Esophagus squamous epithelium (tissue), 5 donors: ENCODE results near the gene PPARA. TPM values are rescaled to one million over a fixed set of nuclear protein-coding genes. Genes with fewer than 3 reads are reported as not detected.

Experiments used
- DNase-seq: peaks from one replicate; lab custom pipeline; 2025; lab: John Stamatoyannopoulos, UW
- H3K27ac ChIP-seq, 4 donors: fragments of 200-600 bp; sonication (generic); one replicate each; pipeline ENCODE4 v1.5.1; 2016 to 2019; ENCODE audit warnings: mild to moderate bottlenecking in 1 of 4
- H3K27me3 ChIP-seq, 4 donors: fragments of 200-600 bp; sonication (generic); 1 replicate in 3 of 4; 2 replicates in 1 of 4; pipeline versions ENCODE4 v1.5.1 to v1.6.0; 2017 to 2021; ENCODE audit warnings: antibody characterized with exemption in 1 of 4
- H3K36me3 ChIP-seq, 3 donors: fragments of 200-600 bp; sonication (generic); one replicate each; pipeline ENCODE4 v1.5.1; 2016 to 2019
- H3K4me1 ChIP-seq, 3 donors: fragments of 200-600 bp; sonication (generic); one replicate each; pipeline ENCODE4 v1.5.1; 2017 to 2019
- H3K4me3 ChIP-seq, 4 donors: fragments of 200-600 bp; sonication (generic); 1 replicate in 3 of 4; 2 replicates in 1 of 4; pipeline ENCODE4 v1.5.1; 2016 to 2019; ENCODE audit warnings: mild to moderate bottlenecking in 2 of 4, moderate library complexity in 1 of 4
- H3K9me3 ChIP-seq, 3 donors: fragments of 200-600 bp; sonication (generic); one replicate each; pipeline ENCODE4 v1.5.1; 2016 to 2019
- POLR2A ChIP-seq, 4 donors: fragments of 450-650 bp; IDR thresholded peaks; one replicate each; pipeline ENCODE4 v1.6.1; 2017; ENCODE audit warnings: antibody characterized with exemption in 4 of 4, mild to moderate bottlenecking in 4 of 4, moderate library complexity in 3 of 4
- WGBS, 2 donors: methylation state at CpG; one replicate each; pipeline ENCODE4 v1.1.5; 2018; 5-methylcytosine and 5-hydroxymethylcytosine counted together
- intact Hi-C: fragments of 100-400 bp; cut with DNase I; formaldehyde crosslinking; loops from one replicate; pipeline ENCODE4 v1.15.0; 2022
- total RNA-seq, 4 donors: library from RNA; depleted of rRNA; stranded (reverse); fragments of >200 nt; gene quantifications; one replicate each; pipeline ENCODE4 v1.1.0, GENCODE V29; 2016
- TF ChIP-seq, protein P1 (sequence below), 6 experiments: fragments of 450-650 bp in 4 of 6; fragments of 200-600 bp in 2 of 6; sonication (generic) in 2 of 6; IDR thresholded peaks; one replicate each; pipeline ENCODE4 v1.5.1; 2016 to 2019; ENCODE audit warnings: antibody characterized with exemption in 6 of 6, mild to moderate bottlenecking in 4 of 6, moderate library complexity in 4 of 6
- donor health status: DM: yes; HTN: yes; CAD: no.

PPARA gene
- total RNA-seq, 4 donors from 2014 or later, result 7.7 to 18.5 (median 10.1) TPM

DNA sequence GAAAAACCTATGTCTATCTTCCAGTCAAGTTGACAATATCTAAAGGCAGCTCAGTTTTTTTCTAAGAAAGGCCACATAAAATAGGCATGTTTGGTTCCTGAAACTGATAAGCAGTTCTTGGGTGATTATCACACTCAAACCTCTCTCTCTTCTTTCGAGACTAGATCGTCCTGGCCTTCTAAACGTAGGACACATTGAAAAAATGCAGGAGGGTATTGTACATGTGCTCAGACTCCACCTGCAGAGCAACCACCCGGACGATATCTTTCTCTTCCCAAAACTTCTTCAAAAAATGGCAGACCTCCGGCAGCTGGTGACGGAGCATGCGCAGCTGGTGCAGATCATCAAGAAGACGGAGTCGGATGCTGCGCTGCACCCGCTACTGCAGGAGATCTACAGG lies 84.6 kb downstream of the PPARA start:
- WGBS, 2 donors, result 92 to 93% methylated on average over 12 of the region's 12 CpGs
- TF ChIP-seq, protein P1, sequence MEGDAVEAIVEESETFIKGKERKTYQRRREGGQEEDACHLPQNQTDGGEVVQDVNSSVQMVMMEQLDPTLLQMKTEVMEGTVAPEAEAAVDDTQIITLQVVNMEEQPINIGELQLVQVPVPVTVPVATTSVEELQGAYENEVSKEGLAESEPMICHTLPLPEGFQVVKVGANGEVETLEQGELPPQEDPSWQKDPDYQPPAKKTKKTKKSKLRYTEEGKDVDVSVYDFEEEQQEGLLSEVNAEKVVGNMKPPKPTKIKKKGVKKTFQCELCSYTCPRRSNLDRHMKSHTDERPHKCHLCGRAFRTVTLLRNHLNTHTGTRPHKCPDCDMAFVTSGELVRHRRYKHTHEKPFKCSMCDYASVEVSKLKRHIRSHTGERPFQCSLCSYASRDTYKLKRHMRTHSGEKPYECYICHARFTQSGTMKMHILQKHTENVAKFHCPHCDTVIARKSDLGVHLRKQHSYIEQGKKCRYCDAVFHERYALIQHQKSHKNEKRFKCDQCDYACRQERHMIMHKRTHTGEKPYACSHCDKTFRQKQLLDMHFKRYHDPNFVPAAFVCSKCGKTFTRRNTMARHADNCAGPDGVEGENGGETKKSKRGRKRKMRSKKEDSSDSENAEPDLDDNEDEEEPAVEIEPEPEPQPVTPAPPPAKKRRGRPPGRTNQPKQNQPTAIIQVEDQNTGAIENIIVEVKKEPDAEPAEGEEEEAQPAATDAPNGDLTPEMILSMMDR (IDR thresholded peaks at IDR 0.05), result no peak
- TF ChIP-seq POLR2A (IDR thresholded peaks at IDR 0.05), result no peak
- DNase-seq, result no peak
- Histone ChIP-seq H3K4me3 (no peak overlapping the region), H3K27ac (no peak overlapping the region), H3K27me3 (no peaks in the 10 kb centered on the region), H3K9me3 (no peaks in the 10 kb centered on the region), H3K4me1 (peaks cover 0 to 5% (median 0%) of the 10 kb centered on the region in 3 donors), H3K36me3 (peaks cover 0 to 79% (median 0%) of the 10 kb centered on the region in 3 donors)
- intact Hi-C loops, result no loop called here

DNA sequence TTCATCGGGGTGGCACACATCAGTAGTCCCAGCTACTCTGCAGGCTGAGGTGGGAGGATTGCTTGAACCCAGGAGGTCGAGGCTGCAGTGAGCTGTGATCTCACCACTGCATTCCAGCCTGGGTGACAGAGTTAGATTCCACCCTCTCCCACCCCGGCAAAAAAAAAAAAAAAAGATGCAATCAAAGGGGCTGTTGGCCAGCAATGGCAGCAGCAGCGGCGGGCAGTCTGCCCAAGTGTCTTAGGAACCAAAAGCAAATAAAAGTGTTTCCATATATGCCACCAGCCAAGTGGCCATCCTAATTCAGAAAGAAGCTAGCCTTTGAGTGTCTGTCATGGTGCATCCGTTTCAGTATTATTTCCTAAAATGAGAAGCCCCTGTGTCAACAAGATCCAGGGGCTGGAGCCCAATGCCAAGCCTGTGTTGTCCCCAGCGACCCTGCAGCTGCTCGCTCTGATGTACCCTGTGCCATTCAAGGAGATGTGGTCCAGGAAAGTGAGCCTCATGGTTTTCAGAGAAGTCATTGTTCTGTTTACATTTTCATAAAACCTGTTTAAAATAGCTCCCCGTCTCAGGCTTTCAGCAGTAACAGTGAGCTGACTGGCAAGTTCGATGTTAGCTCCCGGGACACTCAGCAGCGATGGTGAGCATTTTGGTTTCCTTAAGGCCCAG lies 87.3 kb downstream of the PPARA start:
- H3K27me3 ChIP-seq, result no peaks in the 10 kb centered on the region
- H3K9me3 ChIP-seq, result no peaks in the 10 kb centered on the region
- TF ChIP-seq POLR2A (IDR thresholded peaks at IDR 0.05), result no peak
- TF ChIP-seq, protein P1 (IDR thresholded peaks at IDR 0.05), result no peak
- H3K4me3 ChIP-seq, result no peak overlapping the region
- peak overlapping the region in 2 of 4 donors; percentile 49 to 53 for H3K27ac ChIP-seq
- H3K4me1 ChIP-seq, result peaks cover 0 to 5% (median 0%) of the 10 kb centered on the region in 3 donors
- no peak for DNase-seq
- 74 to 78% methylated on average over 9 to 11 of the region's 12 CpGs for WGBS, 2 donors
- H3K36me3 ChIP-seq, result peaks cover 0 to 82% (median 0%) of the 10 kb centered on the region in 3 donors
- intact Hi-C loops, result no loop called here

DNA sequence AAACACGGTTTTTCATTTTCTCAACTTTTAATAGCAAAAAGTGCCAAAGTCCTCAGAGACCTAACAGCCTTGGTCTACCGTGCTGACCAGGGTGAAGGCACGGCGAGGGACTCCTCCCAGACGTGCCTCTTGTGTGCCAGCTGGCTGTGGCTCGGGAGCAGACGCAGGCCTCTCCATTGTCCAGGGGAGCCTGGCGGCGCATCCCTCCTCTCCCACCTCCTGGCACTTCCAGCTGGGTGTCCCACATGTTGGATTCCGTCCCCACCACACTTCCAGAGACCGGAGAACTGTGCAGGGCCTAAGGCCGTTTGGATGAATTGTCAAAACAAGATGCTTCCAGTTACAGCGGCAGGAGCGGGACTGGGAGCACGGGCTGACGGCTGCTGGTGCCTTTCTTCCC lies 88.2 kb downstream of the PPARA start:
- Histone ChIP-seq H3K4me1 (no peaks in the 10 kb centered on the region), H3K27ac (peak overlapping the region in 2 of 4 donors; percentile 49 to 53), H3K36me3 (peaks cover 0 to 83% (median 0%) of the 10 kb centered on the region in 3 donors), H3K9me3 (no peaks in the 10 kb centered on the region), H3K4me3 (no peak overlapping the region), H3K27me3 (no peaks in the 10 kb centered on the region)
- 65 to 93% methylated on average over 7 to 12 of the region's 16 CpGs for WGBS, 2 donors
- no peak for DNase-seq
- intact Hi-C loops, result no loop called here
- no peak for TF ChIP-seq POLR2A (IDR thresholded peaks at IDR 0.05)

DNA sequence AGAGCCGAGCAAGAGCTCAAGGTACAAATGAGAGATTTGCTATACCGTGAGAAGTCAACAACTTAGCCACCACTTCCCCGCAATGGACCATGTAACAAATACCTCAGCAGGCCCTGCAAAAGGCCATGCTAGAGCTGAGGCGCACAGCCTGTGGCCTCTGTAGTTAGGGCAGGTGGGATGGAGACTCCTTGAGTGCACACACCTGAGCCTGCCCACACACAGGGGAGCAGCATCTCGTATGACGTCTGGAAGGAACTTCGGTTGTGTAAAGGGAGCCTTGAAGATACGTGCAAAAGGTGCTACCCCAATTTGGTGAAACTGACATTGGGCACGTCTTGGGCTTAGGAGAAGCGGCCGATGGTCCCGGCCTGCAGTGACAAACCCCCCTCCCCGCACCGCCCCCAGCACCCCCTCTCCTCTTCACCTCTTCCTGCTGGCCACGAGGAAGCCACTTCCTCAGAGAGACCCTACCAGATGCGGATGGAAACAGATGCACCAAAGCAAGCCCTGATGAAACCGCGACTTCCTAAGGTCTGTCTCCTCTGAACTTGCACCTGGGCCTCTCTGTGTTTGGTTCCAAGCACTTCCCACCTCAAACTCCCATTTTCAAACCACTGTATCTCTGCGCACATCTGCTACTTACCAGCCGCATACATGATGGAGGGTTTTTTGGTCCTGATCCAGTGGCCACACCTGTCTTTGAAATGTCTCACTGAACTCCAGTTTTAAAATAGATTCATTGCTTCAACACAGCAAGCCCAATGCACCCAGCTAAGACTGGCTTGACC lies 89.1 kb downstream of the PPARA start:
- intact Hi-C loops, result no loop called here
- Histone ChIP-seq H3K4me1 (no peaks in the 10 kb centered on the region), H3K36me3 (peaks cover 0 to 90% (median 4%) of the 10 kb centered on the region in 3 donors), H3K4me3 (no peak overlapping the region), H3K9me3 (no peaks in the 10 kb centered on the region), H3K27me3 (no peaks in the 10 kb centered on the region), H3K27ac (peak overlapping the region in 1 of 4 donors; percentile 53)
- no peak for TF ChIP-seq POLR2A (IDR thresholded peaks at IDR 0.05)
- TF ChIP-seq, protein P1 (IDR thresholded peaks at IDR 0.05), result peak in 1 of 6 experiments; percentile 4
- DNase-seq, result no peak
- WGBS, 2 donors, result 81 to 86% methylated on average over 10 to 11 of the region's 20 CpGs

DNA sequence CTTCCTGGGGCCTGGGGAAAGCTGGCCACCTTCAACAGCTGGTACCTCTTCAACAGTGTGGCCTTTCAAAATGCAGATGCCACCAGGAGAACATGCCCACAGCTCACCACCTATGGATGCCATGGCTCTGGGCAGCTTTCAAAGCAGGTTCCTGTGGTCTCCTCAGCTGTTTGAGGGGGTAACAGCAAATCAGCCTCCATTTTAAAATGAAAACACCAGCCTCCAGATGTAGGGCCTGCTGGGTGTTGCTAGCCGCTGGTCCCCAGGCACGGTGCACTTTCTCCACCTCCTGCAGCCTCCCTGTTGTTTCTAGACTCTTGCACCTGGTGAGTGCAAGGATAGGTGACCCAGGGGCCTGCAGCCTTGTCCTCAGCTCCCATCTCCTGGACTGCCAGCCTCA lies 89.7 kb downstream of the PPARA start:
- 94 to 100% methylated on average over 1 to 2 of the region's 2 CpGs for WGBS, 2 donors
- Histone ChIP-seq H3K4me3 (no peak overlapping the region), H3K27me3 (no peaks in the 10 kb centered on the region), H3K36me3 (peaks cover 0 to 90% (median 4%) of the 10 kb centered on the region in 3 donors), H3K9me3 (no peaks in the 10 kb centered on the region), H3K4me1 (peaks cover 0 to 4% (median 0%) of the 10 kb centered on the region in 3 donors), H3K27ac (no peak overlapping the region)
- TF ChIP-seq, protein P1 (IDR thresholded peaks at IDR 0.05), result no peak
- no peak for TF ChIP-seq POLR2A (IDR thresholded peaks at IDR 0.05)
- intact Hi-C loops, result no loop called here
- no peak for DNase-seq
